GM06990 (cell line): ENCODE data around the gene FTSJ1.

Experiments used
- DNase-seq: peaks from one replicate; pipeline ENCODE4 v3.0.0-alpha.2; 2011; ENCODE audit not compliant: insufficient read length; ENCODE audit errors: extremely low read depth
- H3K27me3 ChIP-seq: replicated peaks from 2 replicates; pipeline ENCODE4 v1.6.0; 2011; ENCODE audit warnings: low read length; ENCODE audit not compliant: control insufficient read depth, insufficient read depth
- H3K36me3 ChIP-seq: 2 replicates; pipeline ENCODE4 v1.5.1; 2011; ENCODE audit warnings: low read length; ENCODE audit not compliant: control insufficient read depth, insufficient read depth
- H3K4me3 ChIP-seq: replicated peaks from 2 replicates; pipeline ENCODE4 v1.5.1; 2011; ENCODE audit warnings: low read depth, mild to moderate bottlenecking, control low read depth, low read length
- TF ChIP-seq, protein P1 (sequence below): IDR thresholded peaks from 2 replicates; pipeline ENCODE4 v1.5.1; 2011; ENCODE audit warnings: low read length, control low read depth, mild to moderate bottlenecking, inconsistent platforms; ENCODE audit not compliant: insufficient read depth, poor library complexity, severe bottlenecking

The FTSJ1 gene

GRCh38 chrX:48456628-48457331 is 19.2 kb upstream of the FTSJ1 start:
- Histone ChIP-seq H3K4me3 (no peak overlapping the region), H3K36me3 (peaks cover 2% of the 10 kb centered on the region), H3K27me3 (no peaks in the 10 kb centered on the region)
- TF ChIP-seq, protein P1, sequence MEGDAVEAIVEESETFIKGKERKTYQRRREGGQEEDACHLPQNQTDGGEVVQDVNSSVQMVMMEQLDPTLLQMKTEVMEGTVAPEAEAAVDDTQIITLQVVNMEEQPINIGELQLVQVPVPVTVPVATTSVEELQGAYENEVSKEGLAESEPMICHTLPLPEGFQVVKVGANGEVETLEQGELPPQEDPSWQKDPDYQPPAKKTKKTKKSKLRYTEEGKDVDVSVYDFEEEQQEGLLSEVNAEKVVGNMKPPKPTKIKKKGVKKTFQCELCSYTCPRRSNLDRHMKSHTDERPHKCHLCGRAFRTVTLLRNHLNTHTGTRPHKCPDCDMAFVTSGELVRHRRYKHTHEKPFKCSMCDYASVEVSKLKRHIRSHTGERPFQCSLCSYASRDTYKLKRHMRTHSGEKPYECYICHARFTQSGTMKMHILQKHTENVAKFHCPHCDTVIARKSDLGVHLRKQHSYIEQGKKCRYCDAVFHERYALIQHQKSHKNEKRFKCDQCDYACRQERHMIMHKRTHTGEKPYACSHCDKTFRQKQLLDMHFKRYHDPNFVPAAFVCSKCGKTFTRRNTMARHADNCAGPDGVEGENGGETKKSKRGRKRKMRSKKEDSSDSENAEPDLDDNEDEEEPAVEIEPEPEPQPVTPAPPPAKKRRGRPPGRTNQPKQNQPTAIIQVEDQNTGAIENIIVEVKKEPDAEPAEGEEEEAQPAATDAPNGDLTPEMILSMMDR = no peak
- DNase-seq = no peak

GRCh38 chrX:48458711-48459110 is 17.3 kb upstream of the FTSJ1 start:
- Histone ChIP-seq H3K27me3 (no peaks in the 10 kb centered on the region), H3K36me3 (peaks cover 2% of the 10 kb centered on the region), H3K4me3 (no peak overlapping the region)
- DNase-seq = no peak
- TF ChIP-seq, protein P1 = no peak

DNA sequence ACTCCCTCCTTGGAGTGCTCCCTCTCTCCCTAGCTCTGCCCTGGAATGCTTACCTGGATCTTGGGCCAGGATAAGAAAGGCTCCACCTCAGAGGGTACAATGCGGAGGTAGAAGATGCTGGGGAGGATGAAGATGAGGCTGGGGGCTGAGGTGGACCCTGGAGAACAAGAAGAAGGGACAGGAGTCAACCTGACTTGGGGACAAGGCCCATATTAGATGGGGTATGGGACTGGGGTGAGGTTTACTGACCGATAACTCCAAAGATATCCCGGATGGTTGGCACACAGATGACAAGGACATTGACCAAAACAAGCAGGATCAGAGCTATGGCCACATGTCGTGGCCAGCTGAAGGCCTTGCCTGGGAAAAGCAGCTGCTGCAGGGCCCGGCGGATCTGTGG is 16.5 kb upstream of the FTSJ1 start:
- no peak overlapping the region for H3K4me3 ChIP-seq
- H3K36me3 ChIP-seq = peaks cover 2% of the 10 kb centered on the region
- no peak for DNase-seq
- no peaks in the 10 kb centered on the region for H3K27me3 ChIP-seq
- TF ChIP-seq, protein P1 = no peak

- no peaks in the 10 kb centered on the region for H3K27me3 ChIP-seq
- no peak for DNase-seq
- peaks cover 4% of the 10 kb centered on the region for H3K36me3 ChIP-seq
- TF ChIP-seq, protein P1 = no peak
- H3K4me3 ChIP-seq = no peak overlapping the region
Observed at GRCh38 chrX:48460031-48460430, 16.0 kb upstream of the FTSJ1 start.

DNA sequence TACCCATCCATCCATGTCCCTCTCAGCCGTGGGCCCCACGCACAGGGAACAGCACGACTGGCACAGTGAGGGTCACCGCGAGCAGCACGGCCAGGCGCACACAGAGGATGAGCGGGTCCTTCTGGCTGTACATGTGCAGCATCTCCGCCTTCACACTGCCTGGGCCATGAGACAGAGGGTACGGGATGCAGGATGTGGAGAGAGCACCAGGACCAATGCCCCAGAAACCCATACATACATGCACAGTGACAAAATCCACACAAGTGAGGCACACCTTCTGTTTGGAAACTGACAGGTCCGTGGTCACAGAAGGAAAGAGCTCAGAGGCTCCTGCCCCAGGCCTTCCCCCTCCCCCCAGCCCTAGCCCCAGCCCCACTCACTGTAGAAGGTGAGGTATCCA is 15.4 kb upstream of the FTSJ1 start:
- Histone ChIP-seq H3K36me3 (peaks cover 4% of the 10 kb centered on the region), H3K4me3 (no peak overlapping the region), H3K27me3 (no peaks in the 10 kb centered on the region)
- TF ChIP-seq, protein P1 = no peak
- no peak for DNase-seq

GRCh38 chrX:48461830-48462229 is 14.2 kb upstream of the FTSJ1 start:
- H3K4me3 ChIP-seq = no peak overlapping the region
- no peaks in the 10 kb centered on the region for H3K27me3 ChIP-seq
- TF ChIP-seq, protein P1 = no peak
- peaks cover 4% of the 10 kb centered on the region for H3K36me3 ChIP-seq
- DNase-seq = no peak
